SJSA1 (cell line): Measurements from ENCODE around the gene MEI4. TPM values are rescaled to one million over a fixed set of nuclear protein-coding genes. Genes with fewer than 3 reads are reported as not detected.

Experiments
- DNase-seq, 2 experiments: peaks; one replicate each; pipeline ENCODE4 v3.0.0-alpha.2; 2015 to 2020; ENCODE audit warnings: low spot score in 2 of 2, low read depth in 1 of 2
- H3K27ac ChIP-seq: fragments of 250-450 bp; sonication (Bioruptor Pico); 2 replicates; pipeline ENCODE4 v1.5.1; 2020; ENCODE audit warnings: mild to moderate bottlenecking, moderate library complexity
- H3K27me3 ChIP-seq: fragments of 250-450 bp; sonication (Bioruptor Pico); replicated peaks from 2 replicates; pipeline ENCODE4 v1.5.1; 2020; ENCODE audit warnings: mild to moderate bottlenecking, moderate library complexity
- H3K36me3 ChIP-seq: fragments of 250-450 bp; sonication (Bioruptor Pico); 2 replicates; pipeline ENCODE4 v1.5.1; 2020; ENCODE audit warnings: mild to moderate bottlenecking
- H3K4me1 ChIP-seq: fragments of 250-450 bp; sonication (Bioruptor Pico); replicated peaks from 2 replicates; pipeline ENCODE4 v1.6.1; 2021; ENCODE audit warnings: mild to moderate bottlenecking
- H3K4me3 ChIP-seq: fragments of 250-450 bp; sonication (Bioruptor Pico); 2 replicates; pipeline ENCODE4 v1.5.1; 2020; ENCODE audit warnings: mild to moderate bottlenecking
- H3K9me3 ChIP-seq: fragments of 250-450 bp; sonication (Bioruptor Pico); replicated peaks from 2 replicates; pipeline ENCODE4 v1.5.1; 2020; ENCODE audit warnings: mild to moderate bottlenecking
- total RNA-seq: library from RNA; depleted of rRNA; stranded (reverse); fragments of >200 nt; shearing (Covaris generic); gene quantifications from 2 replicates; pipeline ENCODE4 v1.2.3, GENCODE V29; 2014; rRNA removed

The MEI4 gene
- not detected in 2 replicates for total RNA-seq

DNA sequence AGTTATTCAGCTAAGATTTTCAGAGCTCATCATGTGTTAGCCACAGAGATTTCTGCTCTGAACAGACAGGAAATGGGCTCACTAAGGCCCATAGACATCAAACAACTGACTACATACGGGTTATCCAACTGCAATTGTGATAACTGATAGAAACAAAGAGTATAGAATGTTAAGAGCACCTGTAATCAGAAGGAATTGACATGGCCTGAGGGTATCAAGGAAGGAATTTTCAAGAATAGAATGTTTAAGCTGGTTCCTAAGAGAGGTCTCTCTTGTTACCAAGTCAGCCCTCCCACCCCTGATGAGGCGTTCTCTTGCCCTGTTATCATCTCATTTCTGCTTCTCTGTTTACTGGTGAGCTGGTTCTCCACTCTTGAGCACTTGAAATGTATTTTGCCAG lies at the start of gene MEI4:
MEI4 (plus strand) TSS at position 301 of the 400 bp plus-strand sequence. CDS start 37,633 bp downstream, outside the sequence.
- no peaks in the 10 kb centered on the region for H3K4me1 ChIP-seq
- H3K27ac ChIP-seq: no peak within 1 kb of the TSS
- no peaks in the 10 kb centered on the region for H3K27me3 ChIP-seq
- H3K36me3 ChIP-seq: no peaks in the 10 kb centered on the region
- H3K4me3 ChIP-seq: no peak within 1 kb of the TSS
- H3K9me3 ChIP-seq: no peaks in the 10 kb centered on the region
- no peak for DNase-seq

DNA sequence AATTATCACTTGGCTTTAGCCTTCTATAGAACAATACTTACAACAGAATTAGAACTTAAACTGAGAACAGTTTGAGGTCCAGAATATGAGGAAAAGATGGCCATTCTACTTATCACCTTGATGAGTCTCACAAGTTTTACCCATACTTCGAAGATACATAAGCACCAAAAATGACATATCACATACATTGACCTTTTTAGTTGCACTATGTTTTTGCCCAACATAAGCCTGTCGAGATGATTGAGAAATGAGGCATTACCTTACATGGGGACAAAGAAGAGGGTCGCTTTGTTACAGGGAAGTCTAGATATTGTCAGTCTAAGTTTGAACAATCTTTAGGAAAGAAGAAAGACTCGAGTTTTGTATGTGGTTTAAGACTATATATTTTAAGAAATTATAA lies 48.4 kb upstream of the MEI4 start:
- Histone ChIP-seq H3K9me3 (no peaks in the 10 kb centered on the region), H3K4me1 (no peaks in the 10 kb centered on the region), H3K4me3 (no peak overlapping the region), H3K27ac (no peak overlapping the region), H3K27me3 (no peaks in the 10 kb centered on the region), H3K36me3 (no peaks in the 10 kb centered on the region)
- DNase-seq: no peak

DNA sequence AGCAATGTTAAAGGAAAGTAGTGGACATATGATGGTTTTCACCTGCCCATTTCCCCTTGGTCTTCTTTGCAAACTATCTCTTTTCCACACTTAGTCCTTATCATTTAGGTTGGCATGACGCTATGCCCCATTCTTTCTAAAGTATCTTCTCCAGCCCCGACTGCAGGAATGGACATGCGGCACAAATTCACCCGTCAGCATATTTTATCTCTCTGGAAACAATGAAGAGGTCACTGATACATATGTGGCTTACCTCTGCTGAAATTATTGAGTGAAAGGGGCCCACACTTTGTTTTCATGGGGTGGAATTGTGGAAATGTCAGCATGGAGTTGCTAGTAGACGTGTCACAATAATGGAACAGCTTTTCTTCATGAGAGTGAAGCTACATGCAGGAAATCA lies 45.8 kb upstream of the MEI4 start:
- no peak for DNase-seq
- Histone ChIP-seq H3K4me1 (no peaks in the 10 kb centered on the region), H3K9me3 (no peaks in the 10 kb centered on the region), H3K36me3 (no peaks in the 10 kb centered on the region), H3K4me3 (no peak overlapping the region), H3K27ac (no peak overlapping the region), H3K27me3 (no peaks in the 10 kb centered on the region)

DNA sequence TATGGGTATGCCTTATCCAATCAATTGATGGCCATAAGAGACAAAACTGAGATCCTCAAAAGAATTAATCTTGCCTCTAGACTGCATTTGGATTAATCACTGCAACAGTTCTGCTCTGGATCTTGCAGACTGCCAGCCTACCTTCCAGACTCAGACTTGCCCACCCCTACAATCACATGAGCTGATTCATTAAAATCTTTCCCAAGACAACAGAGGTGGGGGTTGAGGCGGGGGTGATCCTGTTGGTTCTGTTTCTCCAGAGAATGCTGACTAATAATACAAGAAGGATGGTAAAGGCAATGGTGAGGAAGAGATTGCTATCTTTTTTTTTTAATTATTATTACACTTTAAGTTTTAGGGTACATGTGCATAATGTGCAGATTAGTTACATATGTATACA lies 43.7 kb upstream of the MEI4 start:
- Histone ChIP-seq H3K27ac (no peak overlapping the region), H3K9me3 (no peaks in the 10 kb centered on the region), H3K27me3 (no peaks in the 10 kb centered on the region), H3K36me3 (no peaks in the 10 kb centered on the region), H3K4me3 (no peak overlapping the region), H3K4me1 (no peaks in the 10 kb centered on the region)
- no peak for DNase-seq

GRCh38 chr6:77619114-77619513 lies 33.7 kb upstream of the MEI4 start:
- no peaks in the 10 kb centered on the region for H3K9me3 ChIP-seq
- H3K4me1 ChIP-seq: no peaks in the 10 kb centered on the region
- H3K27ac ChIP-seq: no peak overlapping the region
- H3K4me3 ChIP-seq: no peak overlapping the region
- DNase-seq: no peak
- no peaks in the 10 kb centered on the region for H3K36me3 ChIP-seq
- H3K27me3 ChIP-seq: no peaks in the 10 kb centered on the region

DNA sequence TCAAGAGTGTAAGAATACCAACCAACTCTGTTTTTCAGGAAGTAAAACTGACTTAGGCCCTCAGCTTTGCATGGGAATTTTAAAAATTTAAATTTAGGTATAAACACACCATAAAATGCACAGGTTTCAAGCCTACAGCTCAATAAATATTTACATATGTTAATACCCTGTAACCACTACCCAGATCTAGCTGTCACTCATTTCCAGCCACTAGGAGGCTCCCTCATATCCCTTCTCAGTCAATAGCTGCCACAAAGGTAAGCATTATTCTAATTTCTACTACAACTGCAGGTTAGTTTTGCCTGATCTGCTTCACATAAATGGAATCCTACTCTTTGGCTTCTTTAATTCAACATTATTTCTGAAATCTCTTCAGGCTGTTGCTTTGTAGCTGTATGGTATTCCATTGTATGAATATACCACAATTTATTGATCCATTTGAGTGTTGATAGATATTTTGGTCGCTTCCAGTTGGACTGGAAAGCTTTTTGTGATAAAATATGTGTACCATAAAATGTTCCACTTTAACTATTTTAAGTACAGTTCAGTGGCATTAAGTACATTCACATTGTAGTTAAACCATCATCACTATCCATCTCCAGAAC lies 32.5 kb upstream of the MEI4 start:
- H3K9me3 ChIP-seq: no peaks in the 10 kb centered on the region
- H3K27me3 ChIP-seq: no peaks in the 10 kb centered on the region
- DNase-seq: peak in 1 of 2 experiments; percentile 4
- H3K36me3 ChIP-seq: no peaks in the 10 kb centered on the region
- H3K4me3 ChIP-seq: no peak overlapping the region
- H3K4me1 ChIP-seq: no peaks in the 10 kb centered on the region
- no peak overlapping the region for H3K27ac ChIP-seq

DNA sequence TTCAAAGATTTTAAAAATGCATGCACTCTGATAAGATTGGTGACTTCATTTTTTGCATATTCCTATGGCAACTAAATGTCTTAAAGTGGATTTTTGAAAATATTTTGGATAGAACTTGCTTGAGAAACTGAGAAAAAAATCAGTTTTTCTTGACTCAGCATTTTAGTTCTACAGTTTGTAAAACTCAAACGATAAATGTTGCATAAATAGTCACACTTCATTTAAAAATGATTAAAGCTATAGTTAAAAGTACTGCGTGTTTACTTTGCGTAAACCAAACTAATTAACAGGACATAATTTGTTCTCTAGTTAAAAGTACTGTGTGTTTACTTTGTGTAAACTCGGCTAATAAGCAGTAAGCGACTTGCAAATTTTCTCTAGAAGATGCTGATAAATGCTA lies 28.3 kb upstream of the MEI4 start:
- Histone ChIP-seq H3K9me3 (no peaks in the 10 kb centered on the region), H3K27ac (no peak overlapping the region), H3K27me3 (no peaks in the 10 kb centered on the region), H3K4me3 (no peak overlapping the region), H3K4me1 (no peaks in the 10 kb centered on the region), H3K36me3 (no peaks in the 10 kb centered on the region)
- DNase-seq: no peak

GRCh38 chr6:77626426-77626825 lies 26.4 kb upstream of the MEI4 start:
- H3K4me3 ChIP-seq: no peak overlapping the region
- no peaks in the 10 kb centered on the region for H3K9me3 ChIP-seq
- no peaks in the 10 kb centered on the region for H3K4me1 ChIP-seq
- no peaks in the 10 kb centered on the region for H3K36me3 ChIP-seq
- DNase-seq: no peak
- no peaks in the 10 kb centered on the region for H3K27me3 ChIP-seq
- no peak overlapping the region for H3K27ac ChIP-seq

DNA sequence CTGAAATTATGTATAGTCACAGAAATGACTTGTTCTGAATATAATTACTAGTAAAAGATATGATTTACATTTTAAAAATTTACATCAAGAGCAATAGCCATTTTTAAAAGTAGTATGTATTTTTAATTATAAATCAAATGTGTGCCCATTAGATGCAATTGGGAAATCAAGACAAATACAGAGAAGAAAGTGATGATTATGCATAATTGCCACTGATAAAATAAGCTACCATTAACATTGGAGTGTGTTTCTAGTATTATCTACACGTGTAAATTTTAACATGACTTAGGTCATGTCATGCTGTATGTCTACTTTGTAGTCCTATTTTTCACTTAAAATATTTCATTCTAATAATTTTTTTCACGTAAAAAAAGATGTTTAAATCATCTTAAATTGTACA lies 22.8 kb upstream of the MEI4 start:
- Histone ChIP-seq H3K27ac (no peak overlapping the region), H3K4me1 (no peaks in the 10 kb centered on the region), H3K36me3 (no peaks in the 10 kb centered on the region), H3K4me3 (no peak overlapping the region), H3K9me3 (no peaks in the 10 kb centered on the region), H3K27me3 (no peaks in the 10 kb centered on the region)
- no peak for DNase-seq

DNA sequence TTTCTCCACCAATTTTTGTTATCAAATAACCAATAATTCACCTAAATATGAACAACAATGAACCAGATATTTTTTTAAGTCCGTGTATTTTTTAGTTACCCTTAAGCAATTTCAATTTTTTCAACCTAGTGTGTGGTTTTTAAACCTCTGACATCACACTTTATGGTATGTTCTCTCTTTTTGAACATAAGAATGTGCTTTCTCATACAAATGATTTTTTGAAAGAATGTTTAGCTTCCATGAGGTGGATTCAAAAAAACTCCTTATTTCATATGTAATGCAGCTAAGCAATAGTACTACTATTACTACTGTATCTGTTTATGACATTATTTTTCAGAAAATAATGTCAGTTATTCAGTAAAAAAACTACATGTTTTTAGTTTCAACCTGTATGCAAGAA lies 19.4 kb upstream of the MEI4 start:
- no peaks in the 10 kb centered on the region for H3K4me1 ChIP-seq
- no peaks in the 10 kb centered on the region for H3K36me3 ChIP-seq
- H3K27me3 ChIP-seq: no peaks in the 10 kb centered on the region; the same call in 1 of the 2 replicates
- no peaks in the 10 kb centered on the region for H3K9me3 ChIP-seq
- no peak for DNase-seq
- no peak overlapping the region for H3K27ac ChIP-seq
- no peak overlapping the region for H3K4me3 ChIP-seq

DNA sequence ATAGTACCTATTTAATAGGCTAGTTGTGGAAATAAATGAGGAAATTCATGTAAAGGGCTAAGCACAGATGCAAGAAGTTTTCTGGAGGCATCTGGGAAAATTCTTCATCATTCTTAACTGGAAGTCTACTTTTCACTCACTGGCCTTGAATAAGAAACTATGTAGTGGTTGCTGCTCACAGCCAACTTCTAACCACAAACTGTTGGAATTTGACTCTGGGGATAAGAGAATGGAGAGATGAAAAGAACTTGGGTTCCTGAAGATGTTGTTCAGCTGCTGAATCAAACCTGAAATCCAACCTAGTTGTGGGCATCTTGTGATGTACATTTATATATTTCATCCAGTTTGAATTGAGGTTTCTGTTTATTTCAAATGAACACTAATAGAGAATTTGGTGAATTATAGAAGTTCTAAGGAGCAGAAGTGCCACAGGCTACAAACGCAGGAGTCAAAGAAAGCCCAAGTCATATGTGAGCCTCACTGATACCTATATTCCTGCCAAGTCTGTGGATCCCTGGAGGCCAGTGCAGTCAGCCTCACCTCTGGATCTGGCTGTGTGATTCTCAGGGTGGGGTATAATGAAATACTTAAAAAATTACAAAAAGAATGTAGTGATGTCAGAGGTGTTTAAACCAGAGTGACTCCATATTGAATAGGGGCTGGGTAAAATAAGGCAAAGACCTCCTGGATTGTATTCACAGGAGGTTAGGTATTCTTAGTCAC lies 18.7 kb upstream of the MEI4 start:
- H3K27ac ChIP-seq: no peak overlapping the region
- H3K27me3 ChIP-seq: no peaks in the 10 kb centered on the region; the same call in 1 of the 2 replicates
- no peaks in the 10 kb centered on the region for H3K9me3 ChIP-seq
- no peak for DNase-seq
- no peaks in the 10 kb centered on the region for H3K4me1 ChIP-seq
- no peak overlapping the region for H3K4me3 ChIP-seq
- H3K36me3 ChIP-seq: no peaks in the 10 kb centered on the region

GRCh38 chr6:77638129-77638830 lies 14.6 kb upstream of the MEI4 start:
- no peak overlapping the region for H3K4me3 ChIP-seq
- no peaks in the 10 kb centered on the region for H3K9me3 ChIP-seq
- no peak for DNase-seq
- no peaks in the 10 kb centered on the region; the same call in 1 of the 2 replicates for H3K27me3 ChIP-seq
- H3K27ac ChIP-seq: no peak overlapping the region
- H3K4me1 ChIP-seq: no peaks in the 10 kb centered on the region
- no peaks in the 10 kb centered on the region for H3K36me3 ChIP-seq

DNA sequence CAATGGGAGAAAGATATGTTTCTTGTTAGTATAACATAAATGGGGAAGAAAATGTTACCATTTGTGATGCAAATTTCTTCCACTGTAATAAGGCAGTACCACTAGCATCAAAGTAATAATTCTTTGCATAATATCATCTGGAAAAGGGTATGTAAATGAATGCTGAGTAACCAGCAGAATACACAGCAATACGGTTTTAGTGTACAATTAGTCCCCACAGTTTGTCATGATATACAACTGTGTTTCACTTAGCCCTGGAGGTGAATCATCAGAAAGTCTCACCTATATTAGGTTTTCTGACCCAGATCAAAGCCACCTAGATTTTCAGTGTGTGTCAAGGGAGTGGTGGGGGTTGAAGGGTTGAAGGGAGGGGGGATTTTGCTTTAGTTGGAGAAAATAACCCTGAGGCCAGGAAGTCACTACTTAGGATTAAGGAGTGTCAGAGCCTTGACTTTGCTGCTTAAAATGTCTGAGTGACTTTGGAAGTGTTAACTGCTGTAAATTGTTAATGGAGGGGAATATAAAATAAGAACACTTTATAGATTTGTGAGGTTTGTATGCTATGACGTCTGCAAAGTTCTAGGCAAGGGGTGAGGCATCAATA lies 8.6 kb upstream of the MEI4 start:
- DNase-seq: no peak
- Histone ChIP-seq H3K36me3 (no peaks in the 10 kb centered on the region), H3K4me3 (no peak overlapping the region), H3K4me1 (no peaks in the 10 kb centered on the region), H3K27ac (no peak overlapping the region), H3K27me3 (no peaks in the 10 kb centered on the region), H3K9me3 (no peaks in the 10 kb centered on the region)

DNA sequence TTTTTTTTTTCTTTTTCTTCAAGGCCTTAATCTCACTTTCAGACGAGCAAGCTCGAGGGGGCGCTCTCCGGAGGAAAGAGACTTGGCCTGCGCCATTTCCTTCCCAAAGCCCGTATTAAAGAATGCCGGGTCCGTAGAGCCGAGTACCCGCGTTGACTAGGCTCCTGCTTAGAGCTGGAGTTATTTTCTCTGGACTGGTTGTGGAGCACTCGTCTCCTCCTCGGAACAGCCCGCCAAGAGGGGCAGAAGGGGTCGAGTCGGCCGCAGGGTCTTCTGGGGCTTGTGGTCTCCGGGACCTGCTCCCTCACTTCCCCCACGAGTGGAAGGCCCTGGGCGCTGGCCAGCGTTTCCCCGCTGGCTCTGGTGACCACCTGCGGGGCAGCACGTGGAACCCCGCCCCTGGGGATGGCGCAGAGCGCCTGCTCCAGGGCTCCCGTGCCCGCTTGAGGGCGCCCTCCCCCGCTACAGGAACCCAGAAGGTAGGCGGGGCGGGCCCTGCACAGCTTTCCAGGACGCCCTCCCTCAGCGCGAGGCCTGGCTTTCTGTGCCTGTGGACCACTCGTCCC lies 2.7 kb upstream of the MEI4 start:
- H3K4me1 ChIP-seq: no peaks in the 10 kb centered on the region
- H3K27me3 ChIP-seq: no peaks in the 10 kb centered on the region
- H3K27ac ChIP-seq: no peak overlapping the region
- DNase-seq: no peak
- H3K36me3 ChIP-seq: no peaks in the 10 kb centered on the region
- H3K9me3 ChIP-seq: no peaks in the 10 kb centered on the region
- H3K4me3 ChIP-seq: no peak overlapping the region
